ENCODE results near the gene CADM3. TPM values are rescaled to one million over a fixed set of nuclear protein-coding genes. Genes with fewer than 3 reads are reported as not detected.

The CADM3 gene
- total and polyA plus RNA-seq, 2 experiments from 2014 or later, result 2.0 to 4.4 TPM

DNA sequence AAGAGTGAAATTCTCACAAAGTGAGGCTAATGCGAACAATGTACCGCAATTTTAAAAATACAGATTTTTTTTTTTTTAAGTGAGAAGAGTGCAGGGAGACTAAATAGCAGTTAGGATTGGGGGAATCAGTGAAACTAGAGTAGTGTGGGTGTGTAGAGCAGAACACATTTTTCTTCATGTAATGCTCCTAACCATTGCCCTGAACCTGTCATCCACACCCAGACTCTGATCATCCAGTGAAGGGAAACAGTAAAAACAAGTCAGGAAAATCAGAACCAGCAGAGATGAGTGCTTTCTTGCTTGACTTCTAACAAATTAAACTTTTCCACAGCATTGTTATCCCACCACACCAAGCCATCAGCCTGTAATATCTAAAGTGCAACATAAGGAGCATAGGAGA, 9.1 kb downstream of the CADM3 start:
- Histone ChIP-seq H4K20me1 (replicated peaks; ENCODE audit: insufficient read depth) (peaks cover 20% of the 10 kb centered on the region), H3F3A (replicated peaks; ENCODE audit: low read depth) (no peaks in the 10 kb centered on the region), H3K4me2 (no peak overlapping the region), H3K27me3 (ENCODE audit: insufficient read depth) (no peaks in the 10 kb centered on the region), H3K4me3 (no peak overlapping the region), H3K27ac (ENCODE audit: low read depth) (no peak overlapping the region), H3K36me3 (ENCODE audit: insufficient read depth) (no peaks in the 10 kb centered on the region), H2AFZ (no peak overlapping the region), H3K9me2 (ENCODE audit: insufficient read depth) (no peaks in the 10 kb centered on the region), H3K79me2 (replicated peaks; ENCODE audit: insufficient read depth) (peaks cover 9% of the 10 kb centered on the region), H3K4me1 (ENCODE audit: insufficient read depth) (no peaks in the 10 kb centered on the region)
- H3K9me3 Mint-ChIP-seq, result no peaks in the 10 kb centered on the region
- peaks cover 15% of the 10 kb centered on the region for H3K4me1 Mint-ChIP-seq
- H3K4me3 Mint-ChIP-seq, result no peak overlapping the region
- ATAC-seq, result no peak
- no peaks in the 10 kb centered on the region for H3K27me3 Mint-ChIP-seq (ENCODE audit: insufficient read depth, low read depth, poor library complexity)
- TF ChIP-seq REST (IDR thresholded peaks at IDR 0.05; ENCODE audit: unreplicated experiment), result no peak
- no peak for TF ChIP-seq STAT1 (IDR thresholded peaks at IDR 0.05; ENCODE audit: unreplicated experiment)
- TF ChIP-seq EZH2phosphoT487 (IDR thresholded peaks at IDR 0.05; ENCODE audit: unreplicated experiment), result no peak
- TF ChIP-seq, protein P1, sequence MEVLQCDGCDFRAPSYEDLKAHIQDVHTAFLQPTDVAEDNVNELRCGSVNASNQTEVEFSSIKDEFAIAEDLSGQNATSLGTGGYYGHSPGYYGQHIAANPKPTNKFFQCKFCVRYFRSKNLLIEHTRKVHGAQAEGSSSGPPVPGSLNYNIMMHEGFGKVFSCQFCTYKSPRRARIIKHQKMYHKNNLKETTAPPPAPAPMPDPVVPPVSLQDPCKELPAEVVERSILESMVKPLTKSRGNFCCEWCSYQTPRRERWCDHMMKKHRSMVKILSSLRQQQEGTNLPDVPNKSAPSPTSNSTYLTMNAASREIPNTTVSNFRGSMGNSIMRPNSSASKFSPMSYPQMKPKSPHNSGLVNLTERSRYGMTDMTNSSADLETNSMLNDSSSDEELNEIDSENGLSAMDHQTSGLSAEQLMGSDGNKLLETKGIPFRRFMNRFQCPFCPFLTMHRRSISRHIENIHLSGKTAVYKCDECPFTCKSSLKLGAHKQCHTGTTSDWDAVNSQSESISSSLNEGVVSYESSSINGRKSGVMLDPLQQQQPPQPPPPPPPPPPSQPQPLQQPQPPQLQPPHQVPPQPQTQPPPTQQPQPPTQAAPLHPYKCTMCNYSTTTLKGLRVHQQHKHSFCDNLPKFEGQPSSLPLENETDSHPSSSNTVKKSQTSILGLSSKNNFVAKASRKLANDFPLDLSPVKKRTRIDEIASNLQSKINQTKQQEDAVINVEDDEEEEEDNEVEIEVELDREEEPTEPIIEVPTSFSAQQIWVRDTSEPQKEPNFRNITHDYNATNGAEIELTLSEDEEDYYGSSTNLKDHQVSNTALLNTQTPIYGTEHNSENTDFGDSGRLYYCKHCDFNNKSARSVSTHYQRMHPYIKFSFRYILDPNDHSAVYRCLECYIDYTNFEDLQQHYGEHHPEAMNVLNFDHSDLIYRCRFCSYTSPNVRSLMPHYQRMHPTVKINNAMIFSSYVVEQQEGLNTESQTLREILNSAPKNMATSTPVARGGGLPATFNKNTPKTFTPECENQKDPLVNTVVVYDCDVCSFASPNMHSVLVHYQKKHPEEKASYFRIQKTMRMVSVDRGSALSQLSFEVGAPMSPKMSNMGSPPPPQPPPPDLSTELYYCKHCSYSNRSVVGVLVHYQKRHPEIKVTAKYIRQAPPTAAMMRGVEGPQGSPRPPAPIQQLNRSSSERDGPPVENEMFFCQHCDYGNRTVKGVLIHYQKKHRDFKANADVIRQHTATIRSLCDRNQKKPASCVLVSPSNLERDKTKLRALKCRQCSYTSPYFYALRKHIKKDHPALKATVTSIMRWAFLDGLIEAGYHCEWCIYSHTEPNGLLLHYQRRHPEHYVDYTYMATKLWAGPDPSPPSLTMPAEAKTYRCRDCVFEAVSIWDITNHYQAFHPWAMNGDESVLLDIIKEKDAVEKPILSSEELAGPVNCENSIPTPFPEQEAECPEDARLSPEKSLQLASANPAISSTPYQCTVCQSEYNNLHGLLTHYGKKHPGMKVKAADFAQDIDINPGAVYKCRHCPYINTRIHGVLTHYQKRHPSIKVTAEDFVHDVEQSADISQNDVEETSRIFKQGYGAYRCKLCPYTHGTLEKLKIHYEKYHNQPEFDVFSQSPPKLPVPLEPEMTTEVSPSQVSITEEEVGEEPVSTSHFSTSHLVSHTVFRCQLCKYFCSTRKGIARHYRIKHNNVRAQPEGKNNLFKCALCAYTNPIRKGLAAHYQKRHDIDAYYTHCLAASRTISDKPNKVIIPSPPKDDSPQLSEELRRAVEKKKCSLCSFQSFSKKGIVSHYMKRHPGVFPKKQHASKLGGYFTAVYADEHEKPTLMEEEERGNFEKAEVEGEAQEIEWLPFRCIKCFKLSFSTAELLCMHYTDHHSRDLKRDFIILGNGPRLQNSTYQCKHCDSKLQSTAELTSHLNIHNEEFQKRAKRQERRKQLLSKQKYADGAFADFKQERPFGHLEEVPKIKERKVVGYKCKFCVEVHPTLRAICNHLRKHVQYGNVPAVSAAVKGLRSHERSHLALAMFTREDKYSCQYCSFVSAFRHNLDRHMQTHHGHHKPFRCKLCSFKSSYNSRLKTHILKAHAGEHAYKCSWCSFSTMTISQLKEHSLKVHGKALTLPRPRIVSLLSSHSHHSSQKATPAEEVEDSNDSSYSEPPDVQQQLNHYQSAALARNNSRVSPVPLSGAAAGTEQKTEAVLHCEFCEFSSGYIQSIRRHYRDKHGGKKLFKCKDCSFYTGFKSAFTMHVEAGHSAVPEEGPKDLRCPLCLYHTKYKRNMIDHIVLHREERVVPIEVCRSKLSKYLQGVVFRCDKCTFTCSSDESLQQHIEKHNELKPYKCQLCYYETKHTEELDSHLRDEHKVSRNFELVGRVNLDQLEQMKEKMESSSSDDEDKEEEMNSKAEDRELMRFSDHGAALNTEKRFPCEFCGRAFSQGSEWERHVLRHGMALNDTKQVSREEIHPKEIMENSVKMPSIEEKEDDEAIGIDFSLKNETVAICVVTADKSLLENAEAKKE (CRISPR knock-in tag; IDR thresholded peaks at IDR 0.05), result no peak
- TF ChIP-seq CREB1 (CRISPR knock-in tag; IDR thresholded peaks at IDR 0.05; ENCODE audit: low read depth), result no peak
- no peak for TF ChIP-seq ZNF114 (CRISPR knock-in tag; IDR thresholded peaks at IDR 0.05)
- DNase-seq (ENCODE audit: low spot score), result no peak
- H3K27ac Mint-ChIP-seq, result no peak overlapping the region
- H3K36me3 Mint-ChIP-seq (ENCODE audit: low read depth), result no peaks in the 10 kb centered on the region
